HG02973 (cell line): ENCODE results near the gene EIF2D.
A peak's percentile ranks its signal among the peaks of the same experiment; 100 is the strongest.
"Not testable (repeated sequence)": the region's sequence is repeated elsewhere in the genome, so short reads cannot be mapped to it uniquely, and the experiment has no call there.

ENCODE experiments used
- ATAC-seq: cut with Tn5 transposase; IDR thresholded peaks from one replicate; pipeline ENCODE4 v1.9.1; 2021; ENCODE audit warnings: moderate library complexity; ENCODE audit not compliant: unreplicated experiment

Gene EIF2D

DNA sequence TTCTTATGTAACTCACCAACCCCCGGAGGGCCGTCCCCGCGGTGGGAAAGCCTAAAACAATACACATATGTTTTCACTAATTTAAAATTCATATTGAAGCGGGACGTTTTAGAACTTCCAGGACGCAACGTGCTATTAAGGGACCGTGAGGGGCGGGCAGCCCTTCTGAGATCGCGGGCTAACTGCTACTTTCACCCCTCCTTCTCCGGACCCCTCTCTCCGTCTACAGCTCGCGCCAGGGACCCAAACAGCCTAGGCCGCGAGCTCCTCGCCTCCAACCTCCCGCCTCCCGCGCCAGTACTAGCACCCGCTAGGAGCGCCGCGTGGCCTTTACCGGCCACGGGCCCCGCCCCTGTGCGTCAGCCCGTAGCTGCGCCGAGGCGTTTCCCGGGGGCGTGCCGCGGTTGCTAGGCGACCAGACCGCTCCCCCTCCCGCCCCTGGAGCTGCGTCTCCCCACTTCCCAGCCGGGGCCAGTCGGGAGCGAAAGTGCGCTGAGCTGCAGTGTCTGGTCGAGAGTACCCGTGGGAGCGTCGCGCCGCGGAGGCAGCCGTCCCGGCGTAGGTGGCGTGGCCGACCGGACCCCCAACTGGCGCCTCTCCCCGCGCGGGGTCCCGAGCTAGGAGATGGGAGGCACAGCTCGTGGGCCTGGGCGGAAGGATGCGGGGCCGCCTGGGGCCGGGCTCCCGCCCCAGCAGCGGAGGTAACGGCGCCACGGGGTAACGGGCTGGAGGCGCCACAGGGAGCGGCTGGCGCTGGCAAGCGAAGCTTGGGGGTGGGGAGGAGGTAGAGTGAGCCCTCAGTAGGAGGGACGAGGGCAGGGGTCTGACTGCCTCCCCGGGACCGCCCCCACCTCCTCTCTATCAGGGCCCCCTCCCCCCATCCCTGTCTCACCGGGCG, 23.1 kb upstream of the EIF2D start, which contains the start of gene DYRK3:
Gene DYRK3 (plus strand): TSS at position 457 of the 898 bp plus-strand sequence. CDS start 168 bp downstream, at position 625.
- peak; percentile 90 for ATAC-seq

GRCh38 chr1:206634365-206635079, 22.3 kb upstream of the EIF2D start:
- ATAC-seq: no peak

GRCh38 chr1:206633708-206634121, 21.4 kb upstream of the EIF2D start:
- ATAC-seq: no peak

DNA sequence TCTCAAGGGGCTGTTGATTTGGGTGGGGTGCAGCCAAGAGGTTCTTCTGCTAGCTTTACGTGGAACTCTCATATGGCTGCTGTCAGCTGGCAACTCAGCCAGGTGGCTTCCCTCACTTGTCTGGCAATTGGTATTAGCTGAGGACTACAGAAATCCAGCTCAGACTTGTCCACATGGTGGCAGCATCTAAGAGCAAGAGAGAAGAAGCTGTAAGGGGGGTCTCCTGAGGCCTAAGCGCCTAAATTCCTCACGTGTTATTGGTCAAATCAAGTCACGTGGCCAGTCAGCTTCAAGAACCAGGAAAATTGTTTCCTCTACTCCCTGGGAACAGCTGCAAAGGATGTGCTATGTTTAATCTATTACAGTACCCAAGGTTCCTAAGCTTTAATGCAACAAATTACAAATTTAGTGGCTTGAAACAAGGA, 18.8 kb upstream of the EIF2D start:
- ATAC-seq: no peak

DNA sequence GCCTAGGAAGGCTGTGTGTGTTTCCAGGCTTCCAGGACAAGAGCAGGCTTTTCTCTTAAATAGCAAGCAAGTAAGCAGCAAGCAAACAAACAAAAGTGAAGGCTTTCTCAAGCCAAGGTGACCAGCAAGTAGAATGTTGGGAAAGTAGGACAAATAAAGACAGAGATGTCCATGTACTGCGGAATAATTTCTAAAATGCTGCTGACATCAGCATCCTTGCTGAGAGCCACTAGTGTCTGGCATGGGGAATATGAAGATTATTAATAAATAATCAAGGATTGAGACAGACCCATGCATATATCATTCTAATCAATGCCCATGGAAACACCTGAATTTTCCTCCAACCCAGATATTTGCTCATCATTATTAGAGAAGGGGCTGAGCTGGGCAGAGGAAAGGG, 16.7 kb upstream of the EIF2D start:
- ATAC-seq: no peak

DNA sequence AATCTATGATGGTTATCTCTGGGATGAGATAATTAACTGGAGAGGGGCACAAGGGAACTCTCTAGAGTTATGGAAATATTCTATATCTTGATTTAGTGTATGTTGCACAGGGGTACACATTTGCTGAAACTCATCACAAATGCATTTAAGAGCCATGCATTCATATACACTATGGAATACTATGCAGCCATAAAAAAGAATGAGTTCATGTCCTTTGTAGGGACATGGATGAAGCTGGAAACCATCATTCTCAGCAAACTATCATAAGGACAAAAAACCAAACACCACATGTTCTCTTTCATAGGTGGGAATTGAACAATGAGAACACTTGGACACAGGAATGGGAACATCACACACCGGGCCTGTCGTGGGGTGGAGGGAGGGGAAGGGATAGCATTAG, 14.1 kb upstream of the EIF2D start:
- ATAC-seq: not testable (repeated sequence)

GRCh38 chr1:206609229-206609991, 2.9 kb downstream of the EIF2D start:
- ATAC-seq: peak; percentile 27

DNA sequence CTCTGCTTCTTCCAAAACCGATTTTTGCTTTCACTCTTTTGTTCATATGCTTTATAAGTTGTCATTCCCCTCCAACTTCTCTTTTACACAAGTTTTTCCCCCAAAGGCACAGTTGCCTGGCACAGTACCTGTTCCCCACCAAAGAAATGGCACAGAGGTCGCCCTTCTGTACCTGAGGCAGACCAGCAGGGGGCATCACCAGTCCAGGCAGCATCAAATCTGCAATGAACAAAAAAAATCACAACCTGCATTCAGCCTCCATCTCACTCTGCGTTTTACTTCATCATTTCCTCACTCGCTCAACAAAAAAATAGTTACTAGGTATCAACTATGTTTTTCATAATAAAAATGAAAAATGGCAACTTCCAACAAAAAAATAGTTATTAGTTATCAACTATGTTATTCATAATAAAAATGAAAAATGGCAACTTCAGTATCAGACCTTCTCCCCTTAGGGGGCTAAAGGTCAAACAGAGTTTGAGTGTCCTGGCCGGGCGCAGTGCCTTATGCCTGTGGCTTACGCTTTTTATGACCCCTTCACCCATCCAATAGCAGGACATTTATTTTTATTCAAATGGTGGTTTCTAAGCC, 4.1 kb downstream of the EIF2D start:
- ATAC-seq: no peak

- no peak for ATAC-seq
These were observed 5.4 kb downstream of the EIF2D start for GRCh38 chr1:206606867-206607266.

DNA sequence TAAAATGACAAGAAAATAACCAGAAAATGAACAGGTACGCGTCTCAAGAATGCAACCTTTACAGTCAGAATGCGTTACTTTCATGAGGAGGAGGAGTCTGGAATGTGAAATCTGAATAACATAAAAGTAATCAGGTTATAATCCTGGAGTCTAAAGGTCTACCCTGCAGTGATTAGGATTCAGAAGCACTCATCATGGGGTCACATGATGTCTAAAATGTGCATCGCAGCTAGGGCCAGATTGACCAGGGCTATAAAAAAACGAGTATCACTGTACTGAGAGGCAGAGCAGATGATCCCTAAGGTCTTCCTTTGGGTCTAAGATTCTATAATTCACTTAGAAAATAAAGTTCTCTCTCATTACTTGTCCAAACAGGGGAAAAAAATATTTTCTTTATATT, 7.4 kb downstream of the EIF2D start:
- ATAC-seq: no peak

DNA sequence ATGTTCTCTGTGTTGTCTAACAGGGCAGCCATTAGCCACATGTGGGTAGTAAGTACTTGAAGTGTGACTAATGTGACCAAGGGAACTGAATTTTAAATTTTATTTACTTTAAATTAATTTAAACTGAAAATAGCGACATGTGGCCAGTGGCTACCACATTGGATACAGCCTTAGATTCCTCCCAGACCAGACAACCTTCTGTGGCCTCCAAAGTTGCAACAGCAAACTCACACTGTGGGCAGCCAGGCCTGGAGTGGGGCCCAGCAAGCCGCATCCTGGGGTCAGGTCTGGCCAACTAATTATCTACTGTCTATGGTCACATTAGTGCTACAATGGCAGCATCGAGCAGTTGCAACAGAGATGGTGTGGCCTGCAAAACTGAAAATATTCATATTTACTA, 11.7 kb downstream of the EIF2D start:
- ATAC-seq: no peak

- ATAC-seq: no peak
These were observed 16.0 kb downstream of the EIF2D start for GRCh38 chr1:206596319-206596666.

DNA sequence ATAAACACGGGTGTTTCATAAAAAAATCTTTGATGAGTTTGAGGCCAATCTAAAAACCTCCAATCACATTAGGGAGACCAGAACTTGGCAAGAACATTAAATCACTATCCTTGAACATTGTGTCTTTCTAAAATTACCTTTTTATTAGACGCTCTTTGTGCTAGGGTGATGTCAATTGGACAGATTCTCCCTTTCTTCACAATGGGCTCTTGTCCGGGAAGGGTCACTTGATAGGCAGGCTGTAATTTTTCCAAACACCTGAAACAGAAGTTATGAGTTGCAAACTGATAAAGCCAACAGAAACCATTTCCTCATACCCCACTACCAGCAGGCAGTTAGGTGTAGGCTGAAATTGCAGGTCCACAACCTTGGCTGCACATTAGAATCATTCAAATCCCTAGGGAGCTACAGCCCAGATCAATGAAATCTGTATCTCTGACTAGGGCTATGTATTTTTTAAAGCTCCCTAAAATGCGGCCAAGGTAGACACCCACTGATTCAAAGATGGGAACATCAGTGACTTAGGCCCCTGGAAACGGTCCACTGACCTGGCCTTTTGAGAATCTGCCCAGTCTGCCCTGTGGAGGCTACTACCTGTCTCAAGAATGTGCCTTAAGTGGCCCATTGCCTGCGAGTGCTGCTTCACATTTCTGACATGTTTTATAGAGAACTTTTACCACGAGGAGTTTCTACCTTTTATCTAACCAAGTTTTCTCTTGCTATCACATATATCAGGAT, 16.5 kb downstream of the EIF2D start:
- no peak for ATAC-seq

GRCh38 chr1:206593351-206593925, 18.8 kb downstream of the EIF2D start:
- no peak for ATAC-seq

- no peak for ATAC-seq
These were observed 20.6 kb downstream of the EIF2D start for GRCh38 chr1:206591696-206592095.

DNA sequence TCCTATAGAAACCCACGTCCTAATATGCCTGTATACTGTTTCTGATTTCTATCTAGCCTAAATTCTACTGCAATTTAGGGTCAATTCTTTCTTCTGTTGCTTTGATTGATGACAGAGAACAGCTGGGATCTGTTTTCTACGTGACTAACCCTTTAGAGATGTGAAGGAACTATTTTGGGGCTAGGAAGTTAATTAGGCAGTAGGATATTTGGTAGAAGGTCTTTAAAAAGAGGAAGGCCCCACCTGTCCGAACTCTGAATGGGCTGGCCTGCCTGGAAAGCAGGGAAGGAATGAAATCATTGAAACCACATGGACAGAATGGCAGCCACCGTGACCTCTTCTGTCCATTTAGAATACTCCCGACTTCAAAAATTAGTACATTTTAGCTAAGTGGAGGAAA, 21.0 kb downstream of the EIF2D start:
- ATAC-seq: no peak

- ATAC-seq: no peak
These were observed 22.1 kb downstream of the EIF2D start for GRCh38 chr1:206590025-206590758.

- no peak for ATAC-seq
These were observed 23.1 kb downstream of the EIF2D start for GRCh38 chr1:206589206-206589605.

DNA sequence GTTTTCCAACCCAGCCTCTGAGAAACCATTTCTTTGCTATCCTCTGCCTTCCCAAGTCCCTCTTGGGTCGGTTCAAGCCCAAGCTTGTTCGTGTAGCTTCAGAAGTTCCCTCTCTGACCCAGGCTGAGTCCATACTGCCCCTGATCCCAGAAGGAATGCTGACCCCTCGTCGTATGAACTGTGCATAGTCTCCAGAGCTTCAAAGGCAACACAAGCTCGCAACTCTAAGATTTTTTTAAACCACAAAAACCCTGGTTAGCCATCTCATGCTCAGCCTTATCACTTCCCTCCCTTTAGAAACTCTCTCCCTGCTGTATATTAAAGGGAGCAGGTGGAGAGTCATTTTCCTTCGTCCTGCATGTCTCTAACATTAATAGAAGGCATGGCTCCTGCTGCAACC, 23.8 kb downstream of the EIF2D start:
- ATAC-seq: no peak
